ENCODE results near the gene SOHLH1.

The SOHLH1 gene

DNA sequence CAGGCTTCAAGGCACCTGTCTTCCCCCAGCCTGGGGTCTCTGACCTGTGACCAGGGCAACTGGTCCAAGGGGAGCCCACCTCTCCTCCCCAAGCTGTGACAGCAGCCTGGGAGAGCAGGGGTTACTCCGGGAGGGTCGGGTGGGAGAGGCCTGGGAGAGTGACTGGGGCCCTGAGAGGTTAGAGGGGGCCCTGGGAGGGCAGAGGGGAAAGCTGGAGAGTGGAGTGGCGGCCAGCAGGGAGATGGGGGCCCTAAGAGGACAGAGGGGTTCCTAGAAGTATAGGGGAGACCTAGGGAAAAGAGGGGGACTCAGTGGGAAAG, 35.9 kb downstream of the SOHLH1 start:
- H3K27me3 ChIP-seq (ENCODE audit: control insufficient read depth, low read length), result no peaks in the 10 kb centered on the region
- TF ChIP-seq, protein P1, sequence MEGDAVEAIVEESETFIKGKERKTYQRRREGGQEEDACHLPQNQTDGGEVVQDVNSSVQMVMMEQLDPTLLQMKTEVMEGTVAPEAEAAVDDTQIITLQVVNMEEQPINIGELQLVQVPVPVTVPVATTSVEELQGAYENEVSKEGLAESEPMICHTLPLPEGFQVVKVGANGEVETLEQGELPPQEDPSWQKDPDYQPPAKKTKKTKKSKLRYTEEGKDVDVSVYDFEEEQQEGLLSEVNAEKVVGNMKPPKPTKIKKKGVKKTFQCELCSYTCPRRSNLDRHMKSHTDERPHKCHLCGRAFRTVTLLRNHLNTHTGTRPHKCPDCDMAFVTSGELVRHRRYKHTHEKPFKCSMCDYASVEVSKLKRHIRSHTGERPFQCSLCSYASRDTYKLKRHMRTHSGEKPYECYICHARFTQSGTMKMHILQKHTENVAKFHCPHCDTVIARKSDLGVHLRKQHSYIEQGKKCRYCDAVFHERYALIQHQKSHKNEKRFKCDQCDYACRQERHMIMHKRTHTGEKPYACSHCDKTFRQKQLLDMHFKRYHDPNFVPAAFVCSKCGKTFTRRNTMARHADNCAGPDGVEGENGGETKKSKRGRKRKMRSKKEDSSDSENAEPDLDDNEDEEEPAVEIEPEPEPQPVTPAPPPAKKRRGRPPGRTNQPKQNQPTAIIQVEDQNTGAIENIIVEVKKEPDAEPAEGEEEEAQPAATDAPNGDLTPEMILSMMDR (IDR thresholded peaks at IDR 0.05; ENCODE audit: low read depth, low read length, poor library complexity, severe bottlenecking), result no peak
- TF ChIP-seq EZH2phosphoT487 (IDR thresholded peaks at IDR 0.05; ENCODE audit: borderline replicate concordance, low read length), result no peak

DNA sequence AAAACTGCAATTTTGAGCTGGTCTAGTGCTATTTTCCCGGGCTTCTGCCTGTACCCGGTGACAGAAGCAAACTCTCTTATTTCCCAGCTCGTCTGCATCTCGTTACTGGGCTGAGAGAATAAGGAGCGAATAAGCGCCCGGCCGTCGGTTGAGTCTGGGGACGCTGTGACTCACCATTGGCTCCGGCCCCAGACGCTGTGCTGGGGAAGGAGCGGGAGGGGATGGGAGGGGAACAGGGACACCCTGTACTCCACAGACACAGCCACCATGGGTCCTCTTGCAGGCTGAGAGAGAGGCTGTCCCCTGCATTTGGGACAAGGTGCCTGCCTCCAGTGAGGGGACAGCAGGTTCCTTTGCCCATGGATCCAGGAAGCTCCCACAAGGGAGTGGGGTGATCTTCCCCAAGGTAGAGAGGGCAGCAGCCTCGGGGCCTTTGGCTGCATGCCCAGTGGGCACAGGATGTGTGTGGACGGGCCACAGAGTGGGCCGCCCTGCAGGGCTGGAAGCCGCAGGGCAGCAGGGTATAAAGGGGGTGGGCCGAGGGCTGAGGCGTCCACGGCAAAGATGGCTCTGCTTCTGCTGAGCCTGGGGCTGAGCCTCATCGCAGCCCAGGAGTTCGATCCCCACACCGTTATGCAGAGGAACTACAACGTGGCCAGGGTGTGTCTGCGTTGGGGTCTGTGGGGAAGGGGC, 36.4 kb downstream of the SOHLH1 start, which contains the start of gene LCN9:
Gene LCN9, plus strand, starts transcription at position 552 of the 693 bp plus-strand sequence. Its CDS starts 13 bp downstream, at position 565.
- no peaks in the 10 kb centered on the region for H3K27me3 ChIP-seq (ENCODE audit: control insufficient read depth, low read length)
- no peak for TF ChIP-seq EZH2phosphoT487 (IDR thresholded peaks at IDR 0.05; ENCODE audit: borderline replicate concordance, low read length)
- TF ChIP-seq, protein P1 (IDR thresholded peaks at IDR 0.05; ENCODE audit: low read depth, low read length, poor library complexity, severe bottlenecking), result no peak
- H3K4me2 ChIP-seq (ENCODE audit: low read length), result no peak within 1 kb of the TSS
- no peaks in the 10 kb centered on the region for H4K20me1 ChIP-seq (ENCODE audit: control insufficient read depth, insufficient read depth, low read depth, low read length)
- H3K9me2 ChIP-seq (replicated peaks; ENCODE audit: control insufficient read depth, low read length), result no peaks in the 10 kb centered on the region
- no peaks in the 10 kb centered on the region for H3F3A ChIP-seq (ENCODE audit: control insufficient read depth, insufficient read depth)
- H3K79me2 ChIP-seq (ENCODE audit: control insufficient read depth, low read length), result no peaks in the 10 kb centered on the region
- no peaks in the 10 kb centered on the region for H3K9me3 ChIP-seq (ENCODE audit: control insufficient read depth, insufficient read depth, low read length)
- no peak within 1 kb of the TSS for H3K4me3 ChIP-seq (ENCODE audit: low read length)
- H3K36me3 ChIP-seq (ENCODE audit: control insufficient read depth, low read length), result no peaks in the 10 kb centered on the region
- no peaks in the 10 kb centered on the region for H3K4me1 ChIP-seq (ENCODE audit: control insufficient read depth, low read length)
- no peak within 1 kb of the TSS for H3K27ac ChIP-seq (ENCODE audit: low read depth, low read length)

More for the DNA sequence above, 35.9 kb downstream of the SOHLH1 start:
- Histone ChIP-seq H4K20me1 (ENCODE audit: control insufficient read depth, insufficient read depth, low read depth, low read length) (no peaks in the 10 kb centered on the region), H3K4me1 (ENCODE audit: control insufficient read depth, low read length) (no peaks in the 10 kb centered on the region), H3K27ac (ENCODE audit: low read depth, low read length) (no peak overlapping the region), H3K4me2 (ENCODE audit: low read length) (no peak overlapping the region), H3F3A (ENCODE audit: control insufficient read depth, insufficient read depth) (no peaks in the 10 kb centered on the region), H3K4me3 (ENCODE audit: low read length) (no peak overlapping the region), H3K9me3 (ENCODE audit: control insufficient read depth, insufficient read depth, low read length) (no peaks in the 10 kb centered on the region), H3K36me3 (ENCODE audit: control insufficient read depth, low read length) (no peaks in the 10 kb centered on the region), H3K79me2 (ENCODE audit: control insufficient read depth, low read length) (no peaks in the 10 kb centered on the region), H3K9me2 (replicated peaks; ENCODE audit: control insufficient read depth, low read length) (no peaks in the 10 kb centered on the region)

DNA sequence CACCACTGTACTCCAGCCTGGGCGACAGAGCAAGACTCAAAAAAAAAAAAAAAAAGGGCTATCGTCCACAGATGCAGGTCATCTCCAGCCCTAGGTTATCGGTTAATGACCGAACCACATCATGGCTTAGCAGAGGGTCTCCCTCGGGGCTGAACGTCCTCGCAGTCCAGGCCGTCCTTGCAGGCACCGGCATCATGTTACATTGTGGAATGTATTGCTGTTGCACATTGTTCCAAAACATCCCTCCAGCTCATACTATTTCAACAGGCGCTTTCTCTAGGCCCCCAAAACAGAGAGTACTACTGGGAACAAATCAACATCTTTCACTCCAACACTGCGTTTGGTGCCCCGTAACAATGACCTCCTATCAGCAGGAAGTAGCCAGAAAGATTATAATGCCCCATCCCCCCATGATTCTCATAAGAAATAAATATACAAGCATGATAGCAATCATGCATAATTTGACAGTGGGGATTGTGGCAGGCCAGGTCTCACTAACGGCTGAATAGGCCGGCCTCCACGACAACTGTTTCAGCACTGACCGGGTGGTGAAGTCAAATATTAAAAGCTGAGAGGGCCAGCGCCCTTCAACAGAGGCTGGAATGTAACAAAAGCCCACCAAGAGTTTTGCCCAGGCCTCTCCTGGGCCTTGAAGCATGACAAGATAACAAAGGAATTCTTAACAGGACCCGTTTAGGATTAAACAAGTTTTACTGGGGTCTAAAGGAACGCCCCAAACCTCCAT, 37.3 kb downstream of the SOHLH1 start:
- no peaks in the 10 kb centered on the region for H3K4me1 ChIP-seq (ENCODE audit: control insufficient read depth, low read length)
- H3F3A ChIP-seq (ENCODE audit: control insufficient read depth, insufficient read depth), result no peaks in the 10 kb centered on the region
- no peaks in the 10 kb centered on the region for H3K9me2 ChIP-seq (replicated peaks; ENCODE audit: control insufficient read depth, low read length)
- no peaks in the 10 kb centered on the region for H3K36me3 ChIP-seq (ENCODE audit: control insufficient read depth, low read length)
- H3K4me3 ChIP-seq (ENCODE audit: low read length), result no peak overlapping the region
- H3K9me3 ChIP-seq (ENCODE audit: control insufficient read depth, insufficient read depth, low read length), result no peaks in the 10 kb centered on the region
- no peaks in the 10 kb centered on the region for H3K27me3 ChIP-seq (ENCODE audit: control insufficient read depth, low read length)
- TF ChIP-seq, protein P1 (IDR thresholded peaks at IDR 0.05; ENCODE audit: low read depth, low read length, poor library complexity, severe bottlenecking), result no peak
- no peak for TF ChIP-seq EZH2phosphoT487 (IDR thresholded peaks at IDR 0.05; ENCODE audit: borderline replicate concordance, low read length)
- no peaks in the 10 kb centered on the region for H3K79me2 ChIP-seq (ENCODE audit: control insufficient read depth, low read length)
- H3K4me2 ChIP-seq (ENCODE audit: low read length), result no peak overlapping the region
- H3K27ac ChIP-seq (ENCODE audit: low read depth, low read length), result no peak overlapping the region
- H4K20me1 ChIP-seq (ENCODE audit: control insufficient read depth, insufficient read depth, low read depth, low read length), result no peaks in the 10 kb centered on the region

Data from DOHH2 (cell line).